SK-N-SH (cell line): Measurements from ENCODE around the gene MORN2.

Source experiments
- CTCF ChIP-seq: fragments of 200-600 bp; sonication (generic); IDR thresholded peaks from 2 replicates; pipeline ENCODE4 v1.6.1; 2017; ENCODE audit warnings: antibody characterized with exemption, mild to moderate bottlenecking, moderate library complexity
- EZH2phosphoT487 ChIP-seq: fragments of 200-600 bp; sonication (generic); IDR thresholded peaks from 2 replicates; pipeline ENCODE4 v1.6.1; 2017; ENCODE audit warnings: low read depth, mixed run types, mild to moderate bottlenecking, antibody characterized with exemption, moderate library complexity, borderline replicate concordance
- FOXM1 ChIP-seq: IDR thresholded peaks from 2 replicates; pipeline ENCODE4 v1.4.0; 2012; ENCODE audit warnings: low read depth, mild to moderate bottlenecking
- GABPA ChIP-seq: IDR thresholded peaks from 2 replicates; pipeline ENCODE4 v1.4.0; 2012; ENCODE audit warnings: low read depth, mild to moderate bottlenecking
- GATA2 ChIP-seq: sonication (generic); formaldehyde crosslinking; IDR thresholded peaks from 2 replicates; pipeline ENCODE4 v1.5.0; 2020; ENCODE audit warnings: mild to moderate bottlenecking, missing genetic modification reagents
- MXI1 ChIP-seq: IDR thresholded peaks from 2 replicates; pipeline ENCODE4 v1.6.1; 2012; ENCODE audit warnings: mild to moderate bottlenecking, low read depth, low read length, improper control_type of control experiment
- POLR2AphosphoS5 ChIP-seq: IDR thresholded peaks from 2 replicates; pipeline ENCODE4 v1.6.1; 2012; ENCODE audit warnings: low read depth, low read length
- RAD21 ChIP-seq: IDR thresholded peaks from 2 replicates; pipeline ENCODE4 v1.6.1; 2012; ENCODE audit warnings: mild to moderate bottlenecking, low read length
- REST ChIP-seq: IDR thresholded peaks from 2 replicates; pipeline ENCODE4 v1.6.1; 2012; ENCODE audit warnings: mild to moderate bottlenecking, low read depth, low read length, moderate library complexity
- RFX5 ChIP-seq: IDR thresholded peaks from 2 replicates; pipeline ENCODE4 v1.6.1; 2012; ENCODE audit warnings: mild to moderate bottlenecking, improper control_type of control experiment, low read length
- SMC3 ChIP-seq: IDR thresholded peaks from 2 replicates; pipeline ENCODE4 v1.6.1; 2012; ENCODE audit warnings: low read depth, low read length, improper control_type of control experiment
- TAF1 ChIP-seq: IDR thresholded peaks from 2 replicates; pipeline ENCODE4 v1.6.1; 2012; ENCODE audit warnings: low read depth, mild to moderate bottlenecking, low read length, moderate library complexity, borderline replicate concordance
- USF2 ChIP-seq: fragments of 150-350 bp; IDR thresholded peaks from 2 replicates; pipeline ENCODE4 v1.6.1; 2017; ENCODE audit warnings: antibody characterized with exemption, low read length, low read depth, borderline replicate concordance
- YY1 ChIP-seq: IDR thresholded peaks from 2 replicates; pipeline ENCODE4 v1.4.0; 2012; ENCODE audit warnings: low read depth, mild to moderate bottlenecking

DNA sequence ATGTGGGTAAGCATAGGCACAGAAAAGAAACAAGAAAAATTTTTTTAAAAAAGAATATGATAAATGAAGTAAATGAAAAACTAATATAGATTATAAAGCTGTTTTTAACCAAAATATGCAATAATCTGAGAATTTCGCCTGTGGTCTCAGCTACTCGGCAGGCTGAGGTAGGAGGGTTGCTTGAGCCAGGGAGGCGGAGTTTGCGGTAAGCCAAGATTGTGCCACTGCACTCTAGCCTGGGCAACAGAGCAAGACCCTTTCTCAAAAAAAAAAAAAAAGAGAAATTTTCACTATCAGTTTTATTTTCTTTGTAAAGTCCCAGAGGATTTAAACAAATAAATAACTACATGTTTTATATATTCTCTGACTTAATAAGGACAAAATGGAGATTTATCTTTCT is 47.3 kb upstream of the MORN2 start:
- TF ChIP-seq CTCF: no peak
- no peak for TF ChIP-seq POLR2AphosphoS5
- no peak for TF ChIP-seq RFX5
- TF ChIP-seq USF2: no peak
- no peak for TF ChIP-seq RAD21
- TF ChIP-seq GATA2: no peak
- no peak for TF ChIP-seq EZH2phosphoT487
- no peak for TF ChIP-seq MXI1
- TF ChIP-seq SMC3: no peak
- TF ChIP-seq REST: no peak
- TF ChIP-seq TAF1: no peak
- TF ChIP-seq YY1: no peak
- TF ChIP-seq FOXM1: no peak
- no peak for TF ChIP-seq GABPA
